K562 (cell line): ENCODE results near the gene RAP2C. TPM values are rescaled to one million over a fixed set of nuclear protein-coding genes. Genes with fewer than 3 reads are reported as not detected.
A peak's percentile ranks its signal among the peaks of the same experiment; 100 is the strongest.

Source experiments
- CBFA2T2 ChIP-seq: fragments of 450-650 bp; conservative IDR thresholded peaks from 2 replicates; pipeline ENCODE4 v1.6.1; 2017; ENCODE audit warnings: mild to moderate bottlenecking
- CREB1 ChIP-seq, 2 experiments: sonication (generic) in 1 of 2; formaldehyde crosslinking in 1 of 2; IDR thresholded peaks; 2 replicates each; pipeline versions ENCODE4 v1.6.1 to v1.8.0; 2012 to 2022; ENCODE audit warnings: inconsistent platforms in 1 of 2, mild to moderate bottlenecking in 1 of 2, missing genetic modification reagents in 1 of 2, moderate library complexity in 1 of 2
- CREB5 ChIP-seq: fragments of 250-450 bp; sonication (Bioruptor Pico); IDR thresholded peaks from 2 replicates; pipeline ENCODE4 v1.5.0; 2020; ENCODE audit warnings: mild to moderate bottlenecking
- CTCFL ChIP-seq: IDR thresholded peaks from 2 replicates; pipeline ENCODE4 v1.6.1; 2011; ENCODE audit warnings: borderline replicate concordance, low read depth, mild to moderate bottlenecking, moderate library complexity, low read length; ENCODE audit not compliant: insufficient read depth, poor library complexity, severe bottlenecking
- ELF2 ChIP-seq: fragments of 250-450 bp; sonication (Bioruptor Pico); IDR thresholded peaks from 2 replicates; pipeline ENCODE4 v1.5.0; 2021; ENCODE audit warnings: mild to moderate bottlenecking
- FOXK2 ChIP-seq, 2 experiments: fragments of 450-650 bp; IDR thresholded peaks in 1 of 2; conservative IDR thresholded peaks in 1 of 2; 2 replicates each; pipeline ENCODE4 v1.6.1; 2016; ENCODE audit warnings: low read depth in 2 of 2, mild to moderate bottlenecking in 1 of 2
- GATAD2B ChIP-seq: fragments of 450-650 bp; IDR thresholded peaks from 2 replicates; pipeline ENCODE4 v1.6.1; 2017; ENCODE audit warnings: mild to moderate bottlenecking, borderline replicate concordance
- GTF2A2 ChIP-seq: IDR thresholded peaks from 2 replicates; pipeline ENCODE4 v1.6.1; 2016; ENCODE audit warnings: mild to moderate bottlenecking, missing genetic modification characterization, missing compliant biosample characterization
- GTF2B ChIP-seq: IDR thresholded peaks from 2 replicates; pipeline ENCODE4 v1.6.1; 2011; ENCODE audit not compliant: insufficient read length; ENCODE audit errors: extremely low read depth
- HNRNPH1 ChIP-seq: fragments of 200-400 bp; formaldehyde crosslinking; optimal IDR thresholded peaks from 2 replicates; pipeline ENCODE3; 2017; ENCODE audit warnings: low read depth, mild to moderate bottlenecking, low read length, moderate library complexity
- PREB ChIP-seq: sonication (generic); formaldehyde crosslinking; IDR thresholded peaks from 2 replicates; pipeline ENCODE4 v1.8.1; 2023; ENCODE audit warnings: mild to moderate bottlenecking, missing genetic modification reagents
- RB1 ChIP-seq: fragments of 450-650 bp; IDR thresholded peaks from 2 replicates; pipeline ENCODE4 v1.6.1; 2017; ENCODE audit warnings: low read depth, mild to moderate bottlenecking
- RBM15 ChIP-seq: fragments of 200-400 bp; formaldehyde crosslinking; IDR thresholded peaks from 2 replicates; pipeline ENCODE4 v1.6.1; 2018; ENCODE audit warnings: mild to moderate bottlenecking, low read length, moderate library complexity; ENCODE audit not compliant: insufficient read depth
- RCOR1 ChIP-seq, 2 experiments: IDR thresholded peaks; 2 replicates each; pipeline ENCODE4 v1.6.1; 2012; ENCODE audit warnings: low read depth in 2 of 2, low read length in 2 of 2, borderline replicate concordance in 1 of 2, improper control_type of control experiment in 1 of 2
- SMARCC2 ChIP-seq: fragments of 450-650 bp; IDR thresholded peaks from 2 replicates; pipeline ENCODE4 v1.6.1; 2017; ENCODE audit warnings: antibody characterized with exemption, moderate library complexity, mild to moderate bottlenecking, low read depth
- SOX6 ChIP-seq: fragments of 450-650 bp; IDR thresholded peaks from 2 replicates; pipeline ENCODE4 v1.6.1; 2014; ENCODE audit warnings: mild to moderate bottlenecking
- USF1 ChIP-seq: sonication (generic); formaldehyde crosslinking; IDR thresholded peaks from 2 replicates; pipeline ENCODE4 v1.9.0; 2022; ENCODE audit warnings: mild to moderate bottlenecking, missing genetic modification reagents
- ZNF140 ChIP-seq: fragments of 250-450 bp; sonication (Bioruptor Pico); IDR thresholded peaks from 2 replicates; pipeline ENCODE4 v1.8.0; 2021; ENCODE audit warnings: moderate library complexity, mild to moderate bottlenecking, inconsistent platforms
- ZNF217 ChIP-seq: sonication (generic); formaldehyde crosslinking; IDR thresholded peaks from 2 replicates; pipeline ENCODE4 v1.8.0; 2022; ENCODE audit warnings: mild to moderate bottlenecking, missing genetic modification reagents
- ZNF449 ChIP-seq: fragments of 250-450 bp; sonication (Bioruptor Pico); IDR thresholded peaks from 2 replicates; pipeline ENCODE4 v1.8.0; 2022; ENCODE audit warnings: moderate library complexity, mild to moderate bottlenecking, inconsistent platforms
- polyA plus RNA-seq, 8 experiments: library from polyadenylated mRNA; depleted of rRNA in 4 of 8; stranded (reverse) in 5 of 8; unstranded in 3 of 8; fragments of >200 nt; fragmentation: Nextera tagmentation in 2 of 8; fragmentation: Illumina TruSeq in 1 of 8; extraction: Ambion mirVana in 2 of 8; extraction: Trizol in 1 of 8; gene quantifications; 2 replicates each; pipeline versions ENCODE4 v1.2.1 to v1.2.3, GENCODE V29; 2011 to 2014; ENCODE audit warnings: inconsistent platforms in 1 of 8, missing spikeins in 1 of 8
- total RNA-seq, 7 experiments: library from RNA; depleted of rRNA in 6 of 7; stranded (reverse); fragments of >200 nt in 6 of 7; fragmentation: Illumina TruSeq in 2 of 7; extraction: Trizol in 2 of 7; gene quantifications; 2 replicates each; pipeline versions ENCODE4 v1.2.1 to v1.2.3, GENCODE V29; 2011 to 2021; ENCODE audit warnings: low replicate concordance in 1 of 7

Gene RAP2C
- total and polyA plus RNA-seq, 9 of the 15 experiments (the other 6 are each of a cell fraction or from before 2014, with no cell fraction given), result 7.8 to 28.6 (median 18.6) TPM

GRCh38 chrX:132219343-132219768, at the start of gene RAP2C (continued):
- TF ChIP-seq ZNF217 (CRISPR knock-in tag) (no peak), GTF2A2 (tag) (no peak), CREB1 (IDR thresholded peaks at IDR 0.05) (no peak), CREB1 (CRISPR knock-in tag; IDR thresholded peaks at IDR 0.05) (peak; percentile 54; the same call in 1 of the 2 replicates), GTF2B (no peak), HNRNPH1 (no peak), SOX6 (0 out of 2 replicates have a peak, but pooled peaks have one; percentile 17), CTCFL (peak; percentile 59), RB1 (peak; percentile 33; the same call in 1 of the 2 replicates), PREB (no peak), ZNF140 (no peak), USF1 (peak; percentile 50; the same call in 1 of the 2 replicates), RBM15 (no peak), GATAD2B (no peak), CREB5 (CRISPR knock-in tag) (no peak), SMARCC2 (no peak), RCOR1 (IDR thresholded peaks at IDR 0.05; ENCODE audit: borderline replicate concordance in 1 of 2, low read depth in 2 of 2, low read length in 2 of 2) (peak in 1 of 2 experiments; percentile 46; a peak in 1 of 4 replicates), ZNF449 (CRISPR knock-in tag) (no peak), CBFA2T2 (no peak), ELF2 (CRISPR knock-in tag) (no peak), FOXK2 (conservative IDR thresholded peaks at IDR 0.05 in 1 of 2, IDR thresholded peaks at IDR 0.05 in 1 of 2; ENCODE audit: low read depth in 2 of 2) (0 out of 4 replicates have a peak, but pooled peaks of 1 of the 2 experiments have one; percentile 32)
